Gastrocnemius medialis (tissue), 4 donors: ENCODE measurements around the gene LMX1A. TPM values are rescaled to one million over a fixed set of nuclear protein-coding genes. Genes with fewer than 3 reads are reported as not detected.

Experiments used
- ATAC-seq, 2 donors: fragments of 150-250 bp; one replicate each; pipeline ENCODE4 v1.9.1; 2016
- DNase-seq, 2 donors: peaks; one replicate each; pipeline ENCODE4 v3.0.0-alpha.2; 2019
- H3K27ac ChIP-seq, 4 donors: fragments of 200-600 bp; sonication (generic); 1 replicate in 1 of 4; 2 replicates in 3 of 4; pipeline ENCODE4 v1.5.1; 2016 to 2018; ENCODE audit warnings: mild to moderate bottlenecking in 2 of 4, moderate library complexity in 1 of 4
- H3K27me3 ChIP-seq, 3 donors: fragments of 200-600 bp; sonication (generic) in 2 of 3; 1 replicate in 1 of 3; 2 replicates in 2 of 3; pipeline versions ENCODE4 v1.5.1 to v1.6.0; 2016 to 2019; ENCODE audit warnings: mild to moderate bottlenecking in 1 of 3, moderate library complexity in 1 of 3
- H3K36me3 ChIP-seq, 2 donors: fragments of 200-600 bp; sonication (generic) in 1 of 2; one replicate each; pipeline ENCODE4 v1.5.1; 2017 to 2018
- H3K4me1 ChIP-seq, 2 donors: fragments of 200-600 bp; sonication (generic) in 1 of 2; one replicate each; pipeline ENCODE4 v1.5.1; 2016 to 2017; ENCODE audit warnings: mild to moderate bottlenecking in 2 of 2
- H3K4me3 ChIP-seq, 4 donors: fragments of 200-600 bp; sonication (generic) in 3 of 4; 1 replicate in 1 of 4; 2 replicates in 3 of 4; pipeline ENCODE4 v1.5.1; 2016 to 2019; ENCODE audit warnings: mild to moderate bottlenecking in 2 of 4
- H3K9me3 ChIP-seq, 3 donors: fragments of 200-600 bp; sonication (generic) in 2 of 3; 1 replicate in 1 of 3; 2 replicates in 2 of 3; pipeline ENCODE4 v1.5.1; 2016 to 2019
- CTCF ChIP-seq, 5 experiments: fragments of 450-650 bp in 3 of 5; fragments of 200-600 bp in 2 of 5; sonication (generic) in 2 of 5; IDR thresholded peaks in 4 of 5; conservative IDR thresholded peaks in 1 of 5; 1 replicate in 4 of 5; 2 replicates in 1 of 5; pipeline ENCODE4 v1.5.1; 2016 to 2019; ENCODE audit warnings: antibody characterized with exemption in 5 of 5, mild to moderate bottlenecking in 3 of 5, moderate library complexity in 3 of 5
- POLR2A ChIP-seq, 2 donors: fragments of 450-650 bp; IDR thresholded peaks; one replicate each; pipeline ENCODE4 v1.6.1; 2017; ENCODE audit warnings: antibody characterized with exemption in 2 of 2, mild to moderate bottlenecking in 2 of 2, moderate library complexity in 2 of 2
- in situ Hi-C, 4 donors: fragments of 200-750 bp; cut with MboI; loops; one replicate each; pipeline versions ENCODE4 v1.15.0 to v1.8.0; 2017; ENCODE audit warnings: low sequenced_read_pairs in 4 of 4
- intact Hi-C: fragments of 100-400 bp; cut with DNase I; formaldehyde crosslinking; loops from one replicate; pipeline ENCODE4 v1.15.1; 2023; ENCODE audit warnings: low total_unique reads
- total RNA-seq, 4 donors: library from RNA; depleted of rRNA; stranded (reverse); fragments of >200 nt; gene quantifications; one replicate each; pipeline versions ENCODE4 v1.1.0 to v1.2.3, GENCODE V29; 2016

LMX1A gene
- total RNA-seq, 4 donors from 2014 or later: 0.20 TPM; not detected in 3

GRCh38 chr1:165152109-165152508 is 204.4 kb downstream of the LMX1A start:
- Histone ChIP-seq H3K4me1 (peaks cover 10 to 13% of the 10 kb centered on the region in 2 donors), H3K9me3 (no peaks in the 10 kb centered on the region), H3K36me3 (no peaks in the 10 kb centered on the region), H3K27ac (no peak overlapping the region), H3K4me3 (no peak overlapping the region), H3K27me3 (peaks cover 0 to 10% (median 0%) of the 10 kb centered on the region in 3 donors)
- intact Hi-C loops: no loop called here
- no peak for ATAC-seq
- no peak for DNase-seq
- TF ChIP-seq CTCF (IDR thresholded peaks at IDR 0.05 in 4 of 5, conservative IDR thresholded peaks at IDR 0.05 in 1 of 5) (no peak), POLR2A (IDR thresholded peaks at IDR 0.05) (no peak)
- in situ Hi-C loops: loop anchor here in 1 of 4 donors (10.0 kb wide), 1 partner anchor 213 kb away; no protein-coding TSS in a partner anchor

Other genes starting within 250 kb of the LMX1A start
- 10 to 100 TPM in 1 of 4 donors, 1 to 10 TPM in 3; 4.2 to 15.9 (median 6.0) TPM for gene RXRG, start 88.4 kb upstream of the LMX1A start, total RNA-seq
- gene LRRC52, start 187.3 kb upstream of the LMX1A start, total RNA-seq: under 1 TPM in 1 of 4 donors, not detected in 3; 0.35 TPM